Activated T-cell treated with anti-CD3 and anti-CD28 coated beads for 24 hours (primary cell): Measurements from ENCODE around the gene NRXN3.

Source experiments
- DNase-seq: peaks from one replicate; pipeline ENCODE4 v3.0.0-alpha.2; 2020; ENCODE audit warnings: low read depth

Gene NRXN3

GRCh38 chr14:78927261-78927660 lies 757.1 kb downstream of the NRXN3 start:
- DNase-seq = no peak

GRCh38 chr14:78933166-78933565 lies 763.0 kb downstream of the NRXN3 start:
- no peak for DNase-seq

GRCh38 chr14:78933948-78934524 lies 763.9 kb downstream of the NRXN3 start:
- no peak for DNase-seq

- DNase-seq = no peak
Measured at GRCh38 chr14:78946949-78947348, 776.8 kb downstream of the NRXN3 start.

GRCh38 chr14:78947681-78948080 lies 777.5 kb downstream of the NRXN3 start:
- DNase-seq = no peak

GRCh38 chr14:78950649-78951048 lies 780.5 kb downstream of the NRXN3 start:
- no peak for DNase-seq

- no peak for DNase-seq
Measured at GRCh38 chr14:78951602-78952001, 781.4 kb downstream of the NRXN3 start.

GRCh38 chr14:78959674-78960264 lies 789.6 kb downstream of the NRXN3 start:
- peak; percentile 28 for DNase-seq

- no peak for DNase-seq
Measured at GRCh38 chr14:78967111-78967809, 797.1 kb downstream of the NRXN3 start.

- no peak for DNase-seq
Measured at GRCh38 chr14:78968265-78968664, 798.1 kb downstream of the NRXN3 start.

GRCh38 chr14:78970677-78971076 lies 800.5 kb downstream of the NRXN3 start:
- DNase-seq = no peak

GRCh38 chr14:78972440-78972839 lies 802.3 kb downstream of the NRXN3 start:
- no peak for DNase-seq

GRCh38 chr14:78974691-78975090 lies 804.5 kb downstream of the NRXN3 start:
- no peak for DNase-seq

GRCh38 chr14:78975734-78976133 lies 805.6 kb downstream of the NRXN3 start:
- no peak for DNase-seq

- no peak for DNase-seq
Measured at GRCh38 chr14:78978896-78979295, 808.7 kb downstream of the NRXN3 start.

GRCh38 chr14:78982551-78982950 lies 812.4 kb downstream of the NRXN3 start:
- DNase-seq = no peak

- DNase-seq = no peak
Measured at GRCh38 chr14:78983126-78983525, 813.0 kb downstream of the NRXN3 start.

- no peak for DNase-seq
Measured at GRCh38 chr14:78985668-78986381, 815.7 kb downstream of the NRXN3 start.

- no peak for DNase-seq
Measured at GRCh38 chr14:78986989-78987388, 816.8 kb downstream of the NRXN3 start.

- DNase-seq = no peak
Measured at GRCh38 chr14:78989221-78989620, 819.0 kb downstream of the NRXN3 start.

GRCh38 chr14:78992867-78993266 lies 822.7 kb downstream of the NRXN3 start:
- no peak for DNase-seq

GRCh38 chr14:78997811-78998210 lies 827.6 kb downstream of the NRXN3 start:
- no peak for DNase-seq

GRCh38 chr14:79009286-79009685 lies 839.1 kb downstream of the NRXN3 start:
- DNase-seq = no peak
